Measurements from ENCODE around the gene SCG2. TPM values are rescaled to one million over a fixed set of nuclear protein-coding genes. Genes with fewer than 3 reads are reported as not detected.
"Not testable (repeated sequence)": the region's sequence is repeated elsewhere in the genome, so short reads cannot be mapped to it uniquely, and the experiment has no call there.

Gene SCG2
- total RNA-seq, 1 donor: 0.86 TPM

- no peak overlapping the region for H3K4me3 ChIP-seq (ENCODE audit: low read depth, low read length)
- peak; percentile 53 for DNase-seq (ENCODE audit: low read depth)
- no peak for TF ChIP-seq CTCF (IDR thresholded peaks at IDR 0.05; ENCODE audit: insufficient read depth, low read depth, low read length)
These were observed 7.3 kb downstream of the SCG2 start for GRCh38 chr2:223594831-223595230.

GRCh38 chr2:223594259-223594658, 7.9 kb downstream of the SCG2 start:
- no peak for DNase-seq (ENCODE audit: low read depth)
- no peak overlapping the region for H3K4me3 ChIP-seq (ENCODE audit: low read depth, low read length)
- no peak for TF ChIP-seq CTCF (IDR thresholded peaks at IDR 0.05; ENCODE audit: insufficient read depth, low read depth, low read length)

- not testable (repeated sequence) for DNase-seq (ENCODE audit: low read depth); H3K4me3 ChIP-seq (ENCODE audit: low read depth, low read length)
These were observed 9.5 kb downstream of the SCG2 start for GRCh38 chr2:223592689-223593088.

- no peak overlapping the region for H3K4me3 ChIP-seq (ENCODE audit: low read depth, low read length)
- no peak for DNase-seq (ENCODE audit: low read depth)
- TF ChIP-seq CTCF (IDR thresholded peaks at IDR 0.05; ENCODE audit: insufficient read depth, low read depth, low read length): no peak
These were observed 10.6 kb downstream of the SCG2 start for GRCh38 chr2:223591596-223591995.

- TF ChIP-seq CTCF (IDR thresholded peaks at IDR 0.05; ENCODE audit: insufficient read depth, low read depth, low read length): no peak
- H3K4me3 ChIP-seq (ENCODE audit: low read depth, low read length): no peak overlapping the region
- DNase-seq (ENCODE audit: low read depth): no peak
These were observed 11.2 kb downstream of the SCG2 start for GRCh38 chr2:223590964-223591363.

- no peak overlapping the region for H3K4me3 ChIP-seq (ENCODE audit: low read depth, low read length)
- DNase-seq (ENCODE audit: low read depth): no peak
- no peak for TF ChIP-seq CTCF (IDR thresholded peaks at IDR 0.05; ENCODE audit: insufficient read depth, low read depth, low read length)
These were observed 12.3 kb downstream of the SCG2 start for GRCh38 chr2:223589901-223590300.

- no peak for DNase-seq (ENCODE audit: low read depth)
- H3K4me3 ChIP-seq (ENCODE audit: low read depth, low read length): no peak overlapping the region
These were observed 13.9 kb downstream of the SCG2 start for GRCh38 chr2:223588251-223588650.

More at GRCh38 chr2:223588251-223588650, 13.9 kb downstream of the SCG2 start:
- TF ChIP-seq CTCF (IDR thresholded peaks at IDR 0.05; ENCODE audit: insufficient read depth, low read depth, low read length): no peak

Measured in fibroblast of villous mesenchyme (primary cell).